Jurkat, Clone E6-1 (cell line): Measurements from ENCODE around the gene AUTS2.

Source experiments
- DNase-seq: peaks from one replicate; pipeline ENCODE4 v3.0.0-alpha.2; 2011; ENCODE audit warnings: low read depth, low spot score
- H3K4me3 ChIP-seq: 2 replicates; pipeline ENCODE4 v1.5.1; 2011; ENCODE audit warnings: mild to moderate bottlenecking, low read length, control low read depth, moderate library complexity

AUTS2 gene

DNA sequence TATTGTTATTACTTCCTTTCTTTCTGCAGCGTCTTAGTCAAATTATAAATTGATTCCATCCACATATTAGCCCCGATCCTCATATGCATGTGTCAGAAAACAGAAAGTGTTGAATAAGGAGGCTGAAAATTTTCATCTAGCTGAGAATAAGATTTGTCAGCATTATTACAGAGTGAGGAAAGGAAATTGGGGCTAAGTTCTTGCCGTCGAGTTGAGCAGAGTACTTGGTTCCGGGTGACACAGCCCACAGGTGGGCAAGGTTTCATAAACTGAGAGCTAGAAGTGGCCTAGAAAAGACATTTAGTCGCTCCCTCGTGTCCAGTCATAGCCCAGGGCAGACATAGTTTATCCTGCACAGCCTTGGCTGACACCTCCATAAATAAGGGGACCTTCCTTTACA, 1072.0 kb downstream of the AUTS2 start:
- no peak overlapping the region for H3K4me3 ChIP-seq
- no peak for DNase-seq

DNA sequence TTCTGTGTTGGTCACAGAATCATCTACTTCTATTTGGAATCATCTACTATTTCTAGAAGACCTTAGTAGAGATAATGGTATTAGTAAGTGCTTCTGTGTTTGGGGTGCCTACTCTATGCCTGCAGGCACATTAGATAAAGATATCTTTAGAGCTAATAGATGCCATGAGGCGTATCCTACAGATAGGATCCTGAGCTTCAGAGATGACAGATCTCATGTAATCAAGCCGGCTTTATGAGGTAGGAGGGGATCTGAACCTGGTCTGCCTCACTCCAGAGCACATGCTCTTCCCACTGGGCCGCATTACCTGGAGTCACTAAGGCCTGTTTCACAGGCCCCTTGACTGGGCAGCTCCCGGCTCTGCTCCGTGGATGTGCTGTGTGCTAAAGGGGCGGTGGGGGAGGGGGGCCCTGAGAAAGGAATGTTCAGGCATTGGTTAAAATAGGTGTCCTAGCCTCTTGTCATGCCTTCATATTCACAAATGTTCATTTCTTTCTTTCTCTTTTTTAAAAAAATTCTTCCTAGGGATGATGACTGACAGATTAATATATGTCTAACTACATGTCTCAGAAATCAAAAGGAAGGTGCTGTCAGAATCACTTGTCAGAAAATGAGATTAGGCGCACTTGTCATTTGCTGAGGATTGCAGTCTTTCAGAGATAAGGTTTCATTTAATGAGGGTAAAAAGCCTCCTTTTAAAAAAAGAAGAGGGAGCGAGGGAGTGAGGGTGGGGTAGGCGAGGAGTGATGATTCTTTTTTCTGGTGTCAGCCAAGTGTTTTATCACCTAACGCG, 1075.7 kb downstream of the AUTS2 start:
- DNase-seq, result no peak
- H3K4me3 ChIP-seq, result no peak overlapping the region

DNA sequence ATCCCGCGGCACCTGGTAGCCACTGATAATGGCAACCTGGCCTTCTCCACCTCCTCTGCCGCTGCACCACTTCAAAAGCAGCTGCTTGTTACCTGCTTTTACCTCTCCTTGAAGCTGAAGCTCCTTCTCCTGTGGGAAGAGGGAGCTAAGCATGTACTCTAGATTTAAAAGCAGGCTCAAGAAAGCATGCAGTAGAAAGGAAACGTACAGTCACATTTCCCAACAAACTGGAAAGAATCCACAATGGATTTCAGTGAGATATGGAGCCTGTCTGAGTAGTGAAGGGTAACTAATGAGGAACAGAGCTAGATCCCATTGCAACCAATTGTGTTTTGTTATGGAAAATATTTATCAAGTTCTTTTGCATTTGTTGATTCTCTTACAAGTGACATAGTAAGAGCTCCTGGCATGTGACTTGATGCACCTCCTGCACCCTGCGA, 1076.3 kb downstream of the AUTS2 start:
- DNase-seq, result no peak

DNA sequence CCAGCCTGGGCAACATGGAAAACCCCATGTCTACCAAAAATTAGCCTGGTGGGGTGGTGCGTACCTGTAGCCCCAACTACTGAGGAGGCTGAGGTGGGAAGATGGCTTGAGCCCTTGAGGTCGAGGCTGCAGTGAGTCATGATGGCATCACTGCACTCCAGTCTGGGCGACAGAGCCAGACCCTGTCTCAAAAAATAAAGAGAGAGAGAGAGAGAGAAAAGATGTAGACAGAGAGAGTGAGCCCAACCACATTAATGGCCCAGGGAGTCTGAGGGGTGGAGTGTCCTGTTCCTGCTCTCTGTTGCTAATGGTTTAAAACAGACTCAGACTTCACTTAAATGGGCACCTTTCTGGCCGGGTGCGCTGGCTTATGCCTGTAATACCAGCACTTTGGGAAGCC, 1078.0 kb downstream of the AUTS2 start:
- no peak for DNase-seq
- no peak overlapping the region for H3K4me3 ChIP-seq

More for the DNA sequence above, 1076.3 kb downstream of the AUTS2 start:
- no peak overlapping the region for H3K4me3 ChIP-seq

DNA sequence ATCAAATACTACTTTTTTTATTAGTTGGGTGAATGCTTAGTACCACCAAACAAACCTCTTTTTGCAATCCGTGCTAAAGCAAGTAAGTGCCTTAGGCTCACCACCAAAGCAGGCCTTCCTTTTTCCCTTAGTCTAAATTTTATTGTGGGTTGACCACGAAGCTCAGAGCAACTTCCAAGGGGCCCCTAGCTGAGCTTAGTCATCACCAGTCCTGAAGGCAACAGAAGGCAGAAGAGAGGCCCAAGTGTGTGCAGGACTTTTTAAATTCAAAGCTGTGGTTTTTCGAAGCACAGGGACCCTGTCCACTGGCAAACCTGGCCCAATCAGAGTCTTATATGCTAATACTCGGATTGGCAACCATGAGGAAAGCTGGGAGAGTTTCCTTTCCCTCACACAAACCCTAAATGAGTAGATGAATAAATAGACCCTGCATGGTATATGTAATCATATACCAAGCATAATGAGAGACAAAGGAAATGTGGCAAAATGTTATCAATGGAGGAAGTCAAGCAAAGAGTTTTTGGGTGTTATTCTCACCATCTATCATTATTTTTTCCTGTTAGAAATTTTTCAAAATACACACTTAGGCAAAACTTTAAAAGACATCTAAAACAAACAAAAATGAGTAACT, 1080.5 kb downstream of the AUTS2 start:
- no peak overlapping the region for H3K4me3 ChIP-seq
- DNase-seq, result no peak

DNA sequence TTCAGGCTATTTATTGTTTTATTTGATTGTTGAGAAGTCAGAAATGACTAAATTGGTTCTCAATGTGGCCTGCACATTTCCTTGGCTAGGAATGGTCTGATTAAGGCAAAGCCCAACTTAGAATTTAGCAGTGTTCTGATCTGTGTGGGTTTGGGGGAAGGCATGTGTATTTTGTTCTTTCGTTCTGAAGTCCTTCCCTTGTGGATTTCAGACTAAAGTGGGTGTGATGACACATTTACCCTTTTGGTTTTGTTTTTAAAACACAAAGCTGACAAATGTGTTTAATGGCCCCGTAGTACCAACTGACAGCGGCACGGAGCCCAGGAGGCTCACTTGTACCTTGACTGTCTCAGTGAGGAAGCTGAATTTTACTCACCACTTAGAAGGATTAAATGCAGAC, 1081.4 kb downstream of the AUTS2 start:
- no peak overlapping the region for H3K4me3 ChIP-seq
- no peak for DNase-seq

DNA sequence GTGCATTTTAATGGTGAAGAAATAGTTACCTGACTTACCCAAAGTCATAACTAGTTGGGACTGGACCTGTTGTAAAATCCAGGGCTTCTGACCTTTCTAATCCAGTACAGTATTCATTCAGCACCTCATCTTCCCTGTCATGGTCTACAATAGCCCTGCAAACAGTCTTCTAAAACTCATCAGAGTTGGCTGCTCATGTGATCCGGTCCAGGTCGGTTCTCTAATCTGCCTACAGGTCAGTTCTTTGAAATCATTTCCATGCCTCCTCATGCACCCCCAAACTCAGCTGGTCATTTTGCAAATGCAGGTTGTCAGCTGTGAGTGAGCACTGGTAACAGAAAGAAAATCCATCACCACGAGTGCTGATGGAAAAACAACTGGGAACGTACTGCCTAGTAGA, 1082.0 kb downstream of the AUTS2 start:
- no peak overlapping the region for H3K4me3 ChIP-seq
- no peak for DNase-seq

DNA sequence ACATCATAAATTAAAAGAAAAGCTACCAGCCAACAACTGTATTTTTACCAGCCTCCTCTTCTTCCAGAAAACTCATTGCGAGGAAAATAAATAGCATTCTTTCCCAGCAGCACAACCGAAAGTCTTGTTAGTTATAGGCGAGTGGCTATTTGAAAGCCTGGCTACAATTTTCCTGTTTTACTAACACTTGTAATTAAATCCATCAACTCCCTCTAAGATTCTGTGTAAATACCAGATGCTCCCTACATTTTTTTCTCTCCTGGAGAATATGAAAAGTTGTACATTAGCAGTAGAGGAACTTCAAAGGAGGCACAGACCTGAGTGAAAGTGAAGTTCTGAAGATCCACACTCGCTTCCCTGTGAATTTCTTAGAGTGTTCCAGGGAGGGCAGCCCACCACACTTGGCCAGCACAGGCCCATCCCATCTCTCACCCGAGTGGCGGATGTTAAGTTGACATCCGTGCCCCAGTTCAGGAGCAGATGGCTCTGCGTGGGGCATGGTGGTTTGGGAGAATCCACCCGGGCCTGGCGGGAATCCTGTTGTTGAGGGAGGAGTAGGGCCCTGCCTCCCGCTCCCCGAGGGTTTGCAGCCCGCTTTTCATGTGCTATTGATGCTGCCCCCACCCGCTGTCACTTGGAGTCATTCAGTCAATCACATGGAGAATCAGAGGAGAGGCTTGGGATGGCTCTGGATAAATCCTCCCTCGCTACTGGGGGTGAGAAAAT, 1082.6 kb downstream of the AUTS2 start:
- no peak for DNase-seq
- H3K4me3 ChIP-seq, result no peak overlapping the region

DNA sequence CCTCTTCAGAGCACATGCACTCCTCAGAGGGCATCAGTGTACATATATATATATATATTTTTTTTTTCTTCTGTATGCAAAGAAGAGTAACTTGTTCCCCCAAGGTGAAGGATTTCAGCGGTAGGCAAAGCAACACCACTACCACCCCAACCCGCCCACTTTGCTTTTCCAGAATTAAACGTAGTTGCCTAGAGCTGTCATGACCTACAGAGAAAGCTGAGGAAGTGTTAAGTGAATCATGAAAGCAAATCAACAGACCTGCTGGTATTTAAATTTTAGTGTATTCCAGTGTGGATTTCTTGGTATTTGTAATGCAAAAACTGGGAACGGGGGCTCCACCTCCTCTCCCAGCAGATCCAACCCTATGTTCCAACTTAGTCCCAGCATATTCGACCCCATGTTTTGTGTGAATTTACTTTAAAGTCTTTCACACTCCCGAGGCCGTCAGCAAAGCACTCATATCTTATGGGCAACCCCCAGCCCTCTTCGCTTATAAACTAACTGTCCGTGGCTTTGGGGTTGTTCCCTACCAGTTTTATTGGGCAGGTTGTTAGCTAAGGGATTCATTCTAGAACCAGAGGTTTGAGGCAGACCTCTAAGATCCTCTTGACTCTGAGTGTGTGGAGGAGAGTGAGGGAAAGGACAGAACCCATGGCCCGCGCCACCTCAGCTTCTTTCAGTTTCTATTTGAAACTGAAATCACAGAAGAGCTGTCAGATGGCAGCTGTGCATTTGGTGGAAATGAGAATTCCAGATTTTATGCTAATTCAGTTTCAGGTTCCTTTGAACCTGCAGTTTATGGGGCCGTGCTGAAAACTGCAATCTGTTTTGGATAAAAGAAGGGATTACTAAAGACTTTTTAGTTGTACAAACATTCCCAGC, 1083.4 kb downstream of the AUTS2 start:
- no peak overlapping the region for H3K4me3 ChIP-seq
- no peak for DNase-seq

DNA sequence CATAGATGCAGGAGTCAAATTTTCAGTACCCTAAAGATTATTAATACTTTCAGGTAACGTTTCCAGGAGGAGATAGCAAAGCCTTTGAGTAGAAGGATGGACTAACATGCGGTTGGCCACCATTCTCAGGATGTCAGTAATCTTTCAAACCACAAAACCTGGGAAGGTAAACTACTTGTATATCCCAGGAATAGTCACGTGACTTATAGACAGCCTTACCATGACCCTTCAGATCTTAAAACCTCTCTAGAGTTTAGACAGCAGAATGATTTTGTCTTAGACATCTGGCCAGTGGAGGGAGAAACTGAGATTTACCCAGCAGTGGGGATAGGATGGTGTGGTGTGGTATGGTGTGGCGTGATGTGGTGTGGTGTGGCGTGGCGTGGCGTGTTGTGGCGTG, 1085.9 kb downstream of the AUTS2 start:
- no peak for DNase-seq
- no peak overlapping the region for H3K4me3 ChIP-seq

DNA sequence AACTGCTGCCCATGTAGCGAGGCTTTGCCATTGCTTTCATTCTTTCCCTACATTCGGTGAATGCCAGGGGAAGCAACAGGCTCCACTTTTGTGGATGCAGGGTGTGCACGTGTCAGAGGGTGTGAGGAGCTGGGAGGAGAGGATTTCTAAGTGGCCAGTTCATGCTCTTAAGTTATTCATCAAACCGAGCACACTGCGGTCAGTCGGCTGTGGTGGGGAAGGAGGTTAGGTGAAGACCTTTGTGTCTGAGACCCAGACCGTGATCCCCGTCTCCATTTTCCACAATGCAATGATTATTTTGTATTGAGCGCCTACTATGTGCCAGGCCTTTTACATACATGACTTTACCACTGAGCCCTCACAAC, 1095.0 kb downstream of the AUTS2 start:
- peak overlapping the region; percentile 35 for H3K4me3 ChIP-seq
- DNase-seq, result no peak

DNA sequence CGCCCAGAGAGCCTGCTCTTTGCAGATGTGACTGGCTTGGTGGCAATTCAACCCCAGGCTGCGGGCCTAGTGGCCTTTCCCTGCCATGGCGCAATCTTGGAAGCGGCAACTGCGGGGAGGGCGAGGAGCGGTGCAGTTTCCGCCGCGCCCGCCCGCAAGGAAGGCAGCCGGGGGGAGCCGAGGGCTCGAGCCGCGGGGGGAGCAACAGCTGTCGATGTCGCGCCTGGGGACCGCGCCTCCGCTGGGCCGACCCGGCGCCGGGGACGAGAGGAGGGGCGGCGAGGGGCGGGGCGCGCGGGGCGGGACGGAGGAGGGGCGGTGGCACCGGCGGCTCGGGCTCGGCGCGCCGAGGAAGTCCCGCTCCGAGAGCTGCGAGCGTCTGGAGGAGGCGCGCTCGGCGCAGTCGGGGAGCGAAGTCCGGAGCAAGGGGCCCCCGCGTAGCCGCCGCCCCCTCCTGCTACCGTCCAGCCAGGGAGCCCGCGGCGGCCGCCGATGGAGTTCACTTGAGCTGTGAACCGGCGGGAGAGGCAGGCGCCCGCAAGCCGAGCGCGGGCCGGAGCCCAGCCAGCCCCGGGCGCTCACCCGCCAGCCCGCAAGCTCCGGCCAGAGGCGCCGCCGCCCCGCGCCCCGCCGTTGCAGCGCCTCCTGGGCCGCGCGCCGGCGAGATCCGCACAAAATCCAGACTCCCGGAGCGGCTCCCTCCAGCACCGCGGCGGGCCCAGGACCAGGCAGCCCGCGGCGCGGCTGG, 1095.6 kb downstream of the AUTS2 start:
- peak overlapping the region; percentile 72 for H3K4me3 ChIP-seq
- DNase-seq, result peak; percentile 55

DNA sequence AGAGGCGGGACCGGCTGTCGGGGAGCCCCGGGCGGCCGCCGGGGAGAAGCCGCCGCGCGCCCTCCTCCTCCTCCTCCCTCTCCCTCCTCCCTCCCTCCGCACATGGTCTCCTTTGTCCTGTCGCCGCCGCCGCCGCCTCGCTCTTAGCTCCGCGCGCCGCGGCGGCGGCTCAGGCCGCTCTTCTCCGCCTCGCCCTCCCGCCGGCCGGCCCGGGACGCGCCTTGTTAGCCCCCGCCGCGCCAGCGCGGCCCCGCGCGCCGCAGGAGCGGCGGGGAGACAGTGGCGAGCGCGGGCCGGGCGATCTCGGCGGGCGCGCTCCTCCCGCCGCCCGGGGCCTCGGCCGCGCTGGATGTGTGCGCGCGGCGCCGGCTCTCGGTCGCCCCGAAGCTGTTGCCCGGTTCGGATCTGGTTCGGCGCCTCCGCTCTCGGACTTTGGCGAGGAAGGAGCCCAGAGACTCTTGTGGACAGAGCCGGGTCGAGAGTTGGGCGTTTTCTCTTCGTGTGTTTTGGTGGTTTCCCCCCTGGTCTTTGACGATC, 1096.2 kb downstream of the AUTS2 start:
- H3K4me3 ChIP-seq, result peak overlapping the region; percentile 72
- no peak for DNase-seq

DNA sequence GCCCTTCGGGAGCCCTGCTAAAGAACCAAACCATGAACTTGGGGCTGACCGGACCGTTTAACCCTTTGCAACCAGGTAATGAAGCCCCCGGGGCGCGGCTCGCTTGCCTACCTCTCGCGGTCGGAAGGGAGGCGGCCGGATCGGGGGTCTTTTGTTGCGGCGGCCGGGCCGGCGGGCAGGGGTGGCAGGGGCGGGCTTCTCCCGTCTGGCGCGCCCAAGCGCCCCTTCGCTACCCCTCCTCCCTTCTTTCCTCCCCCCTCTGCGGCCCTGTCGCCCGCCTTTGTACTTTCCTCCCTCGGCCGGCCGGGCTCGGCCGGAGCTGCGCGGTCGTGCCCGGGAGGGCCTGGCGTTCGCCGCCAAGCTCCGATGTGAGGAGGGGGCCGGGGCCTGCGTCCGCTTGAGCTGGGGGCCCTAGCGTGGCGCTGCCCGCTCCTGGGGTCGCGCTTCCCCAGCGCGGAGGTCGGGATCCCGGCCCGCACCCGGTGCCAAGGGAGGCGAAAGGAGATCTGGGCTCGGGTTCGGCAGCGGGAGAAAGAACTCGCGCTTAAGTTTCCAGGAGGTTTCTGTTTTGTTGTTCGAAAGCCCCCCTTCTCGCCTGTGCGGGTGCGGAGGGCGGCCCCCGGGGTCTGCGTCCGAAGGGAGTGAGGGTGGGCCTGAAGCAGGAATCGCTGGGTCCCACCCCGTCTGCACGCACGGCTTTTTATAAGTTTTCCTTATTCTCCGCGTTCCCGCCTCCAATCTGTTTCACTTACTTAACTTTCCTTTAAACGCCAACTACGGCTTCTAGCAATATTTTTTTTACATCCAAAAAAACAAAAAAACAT, 1096.9 kb downstream of the AUTS2 start:
- DNase-seq, result no peak
- H3K4me3 ChIP-seq, result peak overlapping the region; percentile 72

DNA sequence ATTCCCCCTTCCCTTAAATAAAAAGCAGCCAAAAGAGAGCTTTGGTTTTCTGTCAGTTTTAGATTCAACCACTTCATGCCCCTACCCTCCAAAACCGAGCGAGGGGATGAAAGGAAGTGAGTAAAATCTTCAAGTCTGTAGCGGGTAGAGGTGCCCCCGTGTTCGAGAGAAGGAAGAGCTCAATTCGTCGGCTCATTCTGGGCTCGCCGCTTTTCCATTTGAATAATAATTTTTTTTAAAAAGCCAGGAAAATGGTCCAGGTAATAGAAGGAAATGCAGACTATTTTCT, 1097.5 kb downstream of the AUTS2 start:
- no peak for DNase-seq

DNA sequence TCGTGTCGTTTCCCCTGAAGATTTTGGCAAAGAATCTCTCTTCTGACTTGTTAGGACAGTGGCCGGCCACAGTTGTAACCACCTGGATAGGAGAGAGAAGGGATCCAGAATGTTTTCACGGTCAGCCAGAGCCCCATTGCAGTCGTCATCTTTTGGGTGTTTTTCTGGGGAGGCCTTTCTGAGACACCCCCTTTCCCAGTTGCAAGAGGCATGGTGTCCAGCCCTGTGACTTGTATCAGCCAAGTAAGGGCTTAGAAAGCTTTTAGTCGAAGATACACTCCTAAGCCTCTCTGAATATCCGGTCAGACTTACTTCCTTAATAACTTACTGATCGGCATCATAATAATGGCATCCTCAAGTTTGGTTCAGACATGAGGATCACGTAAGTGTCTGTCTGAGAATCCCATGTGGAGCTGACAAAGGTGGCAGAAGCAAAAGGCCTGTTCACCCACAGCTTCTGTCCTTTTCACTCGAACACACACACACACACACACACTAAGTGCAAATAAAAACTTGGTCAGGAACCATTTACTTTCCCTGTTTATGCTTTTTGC, 1098.0 kb downstream of the AUTS2 start:
- no peak for DNase-seq
- H3K4me3 ChIP-seq, result no peak overlapping the region

More for the DNA sequence above, 1097.5 kb downstream of the AUTS2 start:
- peak overlapping the region; percentile 72 for H3K4me3 ChIP-seq

DNA sequence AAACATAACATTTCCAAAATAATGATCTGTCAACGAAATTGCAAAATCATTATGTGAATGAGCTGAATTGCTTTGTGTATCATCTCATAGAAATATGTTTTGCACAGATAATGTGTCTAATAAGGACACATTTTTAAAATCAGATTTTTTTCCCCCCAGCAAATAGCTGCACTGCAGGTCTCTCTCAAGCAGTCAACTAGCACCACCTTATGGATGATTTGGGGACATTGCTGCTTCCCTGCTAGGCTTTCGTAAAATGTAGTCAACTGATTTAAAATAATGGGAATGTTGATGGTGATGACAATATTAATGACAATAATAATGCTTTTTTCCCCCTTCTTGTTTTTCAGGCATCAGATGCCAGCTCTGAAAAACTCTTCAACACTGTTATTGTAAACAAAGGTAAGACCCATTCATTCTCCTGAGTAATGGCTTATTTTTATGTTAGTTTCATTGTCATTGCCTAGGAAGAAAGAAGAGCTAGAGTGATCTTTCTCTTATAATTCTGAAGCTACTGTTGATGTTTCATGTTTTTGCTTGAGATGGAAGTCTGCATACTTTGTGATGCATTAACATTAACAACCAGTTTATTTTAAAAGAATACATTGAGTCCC, 1100.1 kb downstream of the AUTS2 start:
- H3K4me3 ChIP-seq, result no peak overlapping the region
- DNase-seq, result peak; percentile 47
